Esophagus squamous epithelium (tissue), 5 donors: ENCODE data around the gene PSME2. TPM values are rescaled to one million over a fixed set of nuclear protein-coding genes. Genes with fewer than 3 reads are reported as not detected.
A peak's percentile ranks its signal among the peaks of the same experiment; 100 is the strongest.

Source experiments
- DNase-seq: peaks from one replicate; lab custom pipeline; 2025; lab: John Stamatoyannopoulos, UW
- H3K27ac ChIP-seq, 4 donors: fragments of 200-600 bp; sonication (generic); one replicate each; pipeline ENCODE4 v1.5.1; 2016 to 2019; ENCODE audit warnings: mild to moderate bottlenecking in 1 of 4
- H3K27me3 ChIP-seq, 4 donors: fragments of 200-600 bp; sonication (generic); 1 replicate in 3 of 4; 2 replicates in 1 of 4; pipeline versions ENCODE4 v1.5.1 to v1.6.0; 2017 to 2021; ENCODE audit warnings: antibody characterized with exemption in 1 of 4
- H3K36me3 ChIP-seq, 3 donors: fragments of 200-600 bp; sonication (generic); one replicate each; pipeline ENCODE4 v1.5.1; 2016 to 2019
- H3K4me1 ChIP-seq, 3 donors: fragments of 200-600 bp; sonication (generic); one replicate each; pipeline ENCODE4 v1.5.1; 2017 to 2019
- H3K4me3 ChIP-seq, 4 donors: fragments of 200-600 bp; sonication (generic); 1 replicate in 3 of 4; 2 replicates in 1 of 4; pipeline ENCODE4 v1.5.1; 2016 to 2019; ENCODE audit warnings: mild to moderate bottlenecking in 2 of 4, moderate library complexity in 1 of 4
- H3K9me3 ChIP-seq, 3 donors: fragments of 200-600 bp; sonication (generic); one replicate each; pipeline ENCODE4 v1.5.1; 2016 to 2019
- POLR2A ChIP-seq, 4 donors: fragments of 450-650 bp; IDR thresholded peaks; one replicate each; pipeline ENCODE4 v1.6.1; 2017; ENCODE audit warnings: antibody characterized with exemption in 4 of 4, mild to moderate bottlenecking in 4 of 4, moderate library complexity in 3 of 4
- WGBS, 2 donors: methylation state at CpG; one replicate each; pipeline ENCODE4 v1.1.5; 2018; 5-methylcytosine and 5-hydroxymethylcytosine counted together
- intact Hi-C: fragments of 100-400 bp; cut with DNase I; formaldehyde crosslinking; loops from one replicate; pipeline ENCODE4 v1.15.0; 2022
- total RNA-seq, 4 donors: library from RNA; depleted of rRNA; stranded (reverse); fragments of >200 nt; gene quantifications; one replicate each; pipeline ENCODE4 v1.1.0, GENCODE V29; 2016
- TF ChIP-seq, protein P1 (sequence below), 6 experiments: fragments of 450-650 bp in 4 of 6; fragments of 200-600 bp in 2 of 6; sonication (generic) in 2 of 6; IDR thresholded peaks; one replicate each; pipeline ENCODE4 v1.5.1; 2016 to 2019; ENCODE audit warnings: antibody characterized with exemption in 6 of 6, mild to moderate bottlenecking in 4 of 6, moderate library complexity in 4 of 6
- donor health status: DM: yes; HTN: yes; CAD: no.

PSME2 gene
- total RNA-seq, 4 donors from 2014 or later = 44.4 to 110 (median 77.2) TPM

DNA sequence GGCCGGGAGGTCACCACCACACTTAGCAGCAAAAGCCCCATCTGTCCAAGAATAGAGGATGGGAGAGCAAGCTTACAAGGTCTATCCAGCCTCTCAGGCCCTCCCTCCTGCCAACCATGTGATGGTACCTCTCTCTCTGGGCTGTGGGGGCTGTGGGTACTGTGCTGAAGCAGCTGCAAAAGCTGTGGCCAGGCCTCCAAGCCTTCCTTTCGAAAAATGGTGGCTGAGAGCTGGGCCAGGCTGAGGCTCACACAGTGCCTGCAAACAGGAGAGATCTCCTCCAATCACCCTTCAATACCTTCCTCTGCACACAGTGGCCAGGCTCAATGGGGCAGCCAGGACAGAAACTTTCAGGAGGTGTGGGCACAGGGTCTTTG lies 41.1 kb upstream of the PSME2 start:
- intact Hi-C loops = no loop called here
- peaks cover 3 to 34% (median 15%) of the 10 kb centered on the region in 3 donors for H3K4me1 ChIP-seq
- H3K4me3 ChIP-seq = peak overlapping the region in 3 of 4 donors; percentile 74 to 86 (median 82)
- no peak for DNase-seq
- TF ChIP-seq POLR2A (IDR thresholded peaks at IDR 0.05) = no peak
- TF ChIP-seq, protein P1, sequence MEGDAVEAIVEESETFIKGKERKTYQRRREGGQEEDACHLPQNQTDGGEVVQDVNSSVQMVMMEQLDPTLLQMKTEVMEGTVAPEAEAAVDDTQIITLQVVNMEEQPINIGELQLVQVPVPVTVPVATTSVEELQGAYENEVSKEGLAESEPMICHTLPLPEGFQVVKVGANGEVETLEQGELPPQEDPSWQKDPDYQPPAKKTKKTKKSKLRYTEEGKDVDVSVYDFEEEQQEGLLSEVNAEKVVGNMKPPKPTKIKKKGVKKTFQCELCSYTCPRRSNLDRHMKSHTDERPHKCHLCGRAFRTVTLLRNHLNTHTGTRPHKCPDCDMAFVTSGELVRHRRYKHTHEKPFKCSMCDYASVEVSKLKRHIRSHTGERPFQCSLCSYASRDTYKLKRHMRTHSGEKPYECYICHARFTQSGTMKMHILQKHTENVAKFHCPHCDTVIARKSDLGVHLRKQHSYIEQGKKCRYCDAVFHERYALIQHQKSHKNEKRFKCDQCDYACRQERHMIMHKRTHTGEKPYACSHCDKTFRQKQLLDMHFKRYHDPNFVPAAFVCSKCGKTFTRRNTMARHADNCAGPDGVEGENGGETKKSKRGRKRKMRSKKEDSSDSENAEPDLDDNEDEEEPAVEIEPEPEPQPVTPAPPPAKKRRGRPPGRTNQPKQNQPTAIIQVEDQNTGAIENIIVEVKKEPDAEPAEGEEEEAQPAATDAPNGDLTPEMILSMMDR (IDR thresholded peaks at IDR 0.05) = no peak
- H3K9me3 ChIP-seq = no peaks in the 10 kb centered on the region
- peak overlapping the region in 2 of 4 donors; percentile 80 to 87 for H3K27ac ChIP-seq
- peaks cover 30 to 78% (median 35%) of the 10 kb centered on the region in 3 donors for H3K36me3 ChIP-seq
- 67 to 82% methylated on average over 1 to 2 of the region's 2 CpGs for WGBS, 2 donors
- H3K27me3 ChIP-seq = no peaks in the 10 kb centered on the region

DNA sequence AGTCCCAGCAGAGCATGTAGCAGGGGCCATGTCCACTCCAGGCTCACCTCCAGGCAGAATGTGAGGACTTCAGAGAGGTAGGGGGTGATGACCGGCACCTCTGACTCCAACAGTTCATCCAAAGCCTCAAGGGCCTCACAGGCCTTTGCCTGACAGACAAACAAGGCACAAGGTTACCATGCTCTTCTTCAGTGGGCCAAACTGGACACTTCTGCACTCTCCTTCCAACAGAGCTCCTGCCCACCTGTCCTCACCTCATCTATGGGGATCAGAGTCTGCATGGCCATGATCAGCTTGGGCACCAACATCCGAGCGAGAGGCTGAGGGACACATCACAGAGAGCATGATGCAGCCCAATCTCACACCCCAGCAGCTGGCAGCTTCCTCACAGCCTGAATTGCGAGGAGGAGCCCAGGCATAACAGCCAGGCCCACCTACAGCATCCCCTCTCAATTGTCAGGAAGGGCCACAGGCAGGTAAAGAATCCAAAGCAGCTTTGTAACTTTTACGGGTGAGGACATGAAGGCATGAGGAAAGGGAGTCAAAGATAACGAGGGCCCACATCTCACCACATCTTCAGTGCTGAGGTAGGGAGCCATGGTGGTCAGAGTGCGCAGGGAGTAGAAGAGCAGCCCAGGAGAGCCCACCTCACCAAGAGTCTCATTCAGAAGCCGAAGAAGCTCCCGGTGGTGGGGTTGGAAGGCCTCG lies 40.6 kb upstream of the PSME2 start:
- DNase-seq = no peak
- Histone ChIP-seq H3K4me3 (peak overlapping the region in 1 of 4 donors; percentile 86), H3K27ac (no peak overlapping the region), H3K36me3 (peaks cover 25 to 78% (median 39%) of the 10 kb centered on the region in 3 donors), H3K9me3 (no peaks in the 10 kb centered on the region), H3K27me3 (no peaks in the 10 kb centered on the region), H3K4me1 (peaks cover 3 to 29% (median 15%) of the 10 kb centered on the region in 3 donors)
- intact Hi-C loops = no loop called here
- WGBS, 2 donors = 81 to 90% methylated on average over 6 to 7 of the region's 10 CpGs
- TF ChIP-seq, protein P1 (IDR thresholded peaks at IDR 0.05) = no peak
- TF ChIP-seq POLR2A (IDR thresholded peaks at IDR 0.05) = no peak

DNA sequence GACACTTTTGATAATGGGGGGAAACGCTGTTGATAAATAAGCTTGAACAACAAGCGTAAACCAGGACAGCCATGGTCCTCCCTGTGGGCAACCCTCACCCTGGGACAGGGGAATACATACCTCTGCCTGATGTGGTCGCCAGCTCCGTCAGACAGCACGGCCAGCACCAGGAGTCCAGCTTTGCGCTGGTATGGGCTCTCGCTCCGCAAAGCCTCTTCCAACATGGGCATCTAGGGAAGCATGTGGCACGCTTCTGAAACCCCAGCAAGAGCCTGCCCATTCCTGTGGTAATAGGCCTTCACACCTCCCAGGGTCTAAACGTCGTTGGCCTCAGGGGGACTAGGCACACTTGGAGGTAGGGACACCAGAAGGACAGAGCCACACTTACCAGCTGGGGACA lies 39.3 kb upstream of the PSME2 start:
- TF ChIP-seq, protein P1 (IDR thresholded peaks at IDR 0.05) = no peak
- TF ChIP-seq POLR2A (IDR thresholded peaks at IDR 0.05) = no peak
- Histone ChIP-seq H3K27ac (no peak overlapping the region), H3K36me3 (peaks cover 29 to 79% (median 37%) of the 10 kb centered on the region in 3 donors), H3K4me3 (no peak overlapping the region), H3K4me1 (peaks cover 3 to 24% (median 15%) of the 10 kb centered on the region in 3 donors), H3K9me3 (no peaks in the 10 kb centered on the region), H3K27me3 (no peaks in the 10 kb centered on the region)
- intact Hi-C loops = no loop called here
- DNase-seq = no peak
- 89% methylated on average over 9 to 11 of the region's 11 CpGs for WGBS, 2 donors

DNA sequence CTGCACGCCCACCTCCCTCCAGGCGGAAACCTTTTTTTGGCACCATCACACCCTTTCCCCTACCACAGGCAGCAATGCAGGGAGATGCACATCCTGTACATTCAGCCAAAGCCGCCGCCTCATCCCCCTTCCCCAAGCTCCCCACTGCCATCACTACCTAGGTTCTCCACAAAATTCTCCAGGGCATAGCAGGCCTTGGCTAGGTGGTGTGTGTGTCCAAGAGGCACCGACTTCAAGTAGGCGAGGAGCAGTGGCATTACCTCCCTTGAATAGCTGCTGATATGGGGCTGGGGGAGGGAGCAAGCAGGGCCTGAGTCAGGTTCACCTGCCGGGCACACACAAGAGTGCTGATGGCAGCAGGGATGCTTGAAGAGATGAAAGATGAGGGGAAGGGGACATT lies 38.6 kb upstream of the PSME2 start:
- Histone ChIP-seq H3K4me3 (no peak overlapping the region), H3K4me1 (peaks cover 3 to 31% (median 20%) of the 10 kb centered on the region in 3 donors), H3K9me3 (no peaks in the 10 kb centered on the region), H3K27ac (no peak overlapping the region), H3K36me3 (peaks cover 37 to 80% (median 37%) of the 10 kb centered on the region in 3 donors), H3K27me3 (no peaks in the 10 kb centered on the region)
- WGBS, 2 donors = 93 to 96% methylated on average over 3 to 4 of the region's 7 CpGs
- no peak for DNase-seq
- TF ChIP-seq POLR2A (IDR thresholded peaks at IDR 0.05) = no peak
- TF ChIP-seq, protein P1 (IDR thresholded peaks at IDR 0.05) = no peak
- intact Hi-C loops = no loop called here
